GM12878 (cell line): Measurements from ENCODE around the gene OTOG. TPM values are rescaled to one million over a fixed set of nuclear protein-coding genes. Genes with fewer than 3 reads are reported as not detected.

Source experiments
- ATAC-seq: fragments of 200-7000 bp; cut with Tn5 transposase; 3 replicates; pipeline ENCODE4 v1.9.1; 2020; ENCODE audit warnings: mild to moderate bottlenecking, moderate library complexity
- BruUV-seq: library from RNA; stranded (reverse); fragments of 400-500 nt; replicated peaks from 2 replicates; lab custom pipeline; 2021; lab: Mats Ljungman, UMichigan
- CTCF ChIA-PET: fragments of 300-600 bp; sonication (Branson Sonifier 250); formaldehyde crosslinking; extraction: SDS; loops from one replicate; lab custom pipeline; 2021; ENCODE audit warnings: inconsistent platforms; lab: Yijun Ruan, JAX
- POLR2A ChIA-PET: fragments of 350-600 bp; formaldehyde crosslinking; extraction: SDS; loops from one replicate; lab custom pipeline; 2021; ENCODE audit warnings: inconsistent platforms; lab: Charles Lee
- RAD21 ChIA-PET: fragments of 300-600 bp; sonication (Branson Sonifier 250); formaldehyde crosslinking; loops from one replicate; lab custom pipeline; 2023; ENCODE audit warnings: antibody characterized with exemption; ENCODE audit not compliant: unreplicated experiment; lab: Charles Lee
- SMC1A ChIA-PET: fragments of 300-600 bp; sonication (Branson Sonifier 250); formaldehyde crosslinking; loops from one replicate; lab custom pipeline; 2023; ENCODE audit not compliant: unreplicated experiment, uncharacterized antibody; lab: Charles Lee
- DNase-seq: peaks from one replicate; pipeline ENCODE4 v3.0.0-alpha.2; 2011; ENCODE audit warnings: low read depth, low spot score
- FAIRE-seq: peaks from 3 replicates; lab custom pipeline; 2011; peaks lifted over from hg19 to GRCh38; lab: Jason Lieb, UNC
- H2AFZ ChIP-seq: 2 replicates; pipeline ENCODE4 v1.6.0; 2011; ENCODE audit warnings: low read depth, low read length, control low read depth; ENCODE audit not compliant: control insufficient read depth
- H3K27ac ChIP-seq: 2 replicates; pipeline ENCODE4 v1.5.1; 2011; ENCODE audit warnings: control low read depth; ENCODE audit not compliant: control insufficient read depth, insufficient read depth
- H3K27me3 ChIP-seq, 2 experiments: replicated peaks in 1 of 2; 2 replicates each; pipeline versions ENCODE4 v1.6.0 to v1.6.1; 2011; ENCODE audit warnings: low read length in 1 of 2; ENCODE audit not compliant: control insufficient read depth in 2 of 2, insufficient read depth in 2 of 2
- H3K36me3 ChIP-seq, 2 experiments: 2 replicates each; pipeline ENCODE4 v1.5.1; 2011; ENCODE audit warnings: low read length in 1 of 2; ENCODE audit not compliant: control insufficient read depth in 2 of 2, insufficient read depth in 2 of 2
- H3K4me1 ChIP-seq: 2 replicates; pipeline ENCODE4 v1.6.1; 2011; ENCODE audit warnings: mild to moderate bottlenecking, low read length, moderate library complexity, mixed read lengths; ENCODE audit not compliant: control insufficient read depth, insufficient read depth
- H3K4me2 ChIP-seq: 2 replicates; pipeline ENCODE4 v1.6.0; 2011; ENCODE audit warnings: control low read depth; ENCODE audit not compliant: control insufficient read depth, insufficient read depth
- H3K4me3 ChIP-seq: fragments of 200-600 bp; sonication (generic); 2 replicates; pipeline ENCODE4 v1.5.1; 2016
- H3K79me2 ChIP-seq: 2 replicates; pipeline ENCODE4 v1.6.0; 2011; ENCODE audit warnings: low read length; ENCODE audit not compliant: control insufficient read depth, insufficient read depth
- H3K9ac ChIP-seq: 2 replicates; pipeline ENCODE4 v1.8.0; 2011; ENCODE audit warnings: low read length, control low read depth, mixed read lengths; ENCODE audit not compliant: control insufficient read depth, insufficient read depth
- H3K9me3 ChIP-seq: replicated peaks from 3 replicates; pipeline ENCODE4 v1.5.1; 2011; ENCODE audit warnings: mild to moderate bottlenecking, low read length; ENCODE audit not compliant: control insufficient read depth, insufficient read depth
- H4K20me1 ChIP-seq: 2 replicates; pipeline ENCODE4 v1.6.0; 2011; ENCODE audit not compliant: control insufficient read depth, insufficient read depth
- FOXK2 ChIP-seq: fragments of 450-650 bp; IDR thresholded peaks from 2 replicates; pipeline ENCODE4 v1.6.1; 2017; ENCODE audit warnings: mild to moderate bottlenecking, moderate library complexity
- HDAC6 ChIP-seq: fragments of 200-600 bp; sonication (generic); IDR thresholded peaks from one replicate; pipeline ENCODE4 v1.8.0; 2017; ENCODE audit warnings: antibody characterized with exemption; ENCODE audit not compliant: unreplicated experiment
- IKZF2 ChIP-seq, 2 experiments: fragments of 450-650 bp; IDR thresholded peaks; 2 replicates each; pipeline ENCODE4 v1.6.1; 2017; ENCODE audit warnings: mild to moderate bottlenecking in 2 of 2, moderate library complexity in 2 of 2
- KAT2A ChIP-seq: conservative IDR thresholded peaks from 2 replicates; pipeline ENCODE4 v1.6.1; 2011; ENCODE audit warnings: low read depth, low read length; ENCODE audit not compliant: control insufficient read depth
- MTA2 ChIP-seq: fragments of 450-650 bp; IDR thresholded peaks from 2 replicates; pipeline ENCODE4 v1.6.1; 2016; ENCODE audit warnings: low read depth, mild to moderate bottlenecking, moderate library complexity
- MYC ChIP-seq: IDR thresholded peaks from 2 replicates; pipeline ENCODE4 v1.6.1; 2011; ENCODE audit warnings: mild to moderate bottlenecking, low read length, moderate library complexity, inconsistent platforms; ENCODE audit not compliant: insufficient read depth, insufficient replicate concordance, insufficient read length, severe bottlenecking
- POLR2A ChIP-seq: IDR thresholded peaks from 2 replicates; pipeline ENCODE4 v1.6.1; 2011; ENCODE audit warnings: low read depth, mild to moderate bottlenecking, low read length
- RB1 ChIP-seq: fragments of 450-650 bp; formaldehyde crosslinking; IDR thresholded peaks from 2 replicates; pipeline ENCODE4 v1.6.1; 2017; ENCODE audit warnings: mild to moderate bottlenecking, borderline replicate concordance
- RCOR1 ChIP-seq: conservative IDR thresholded peaks from 2 replicates; pipeline ENCODE4 v1.6.1; 2012; ENCODE audit warnings: low read depth, low read length, improper control_type of control experiment
- RFX5 ChIP-seq: IDR thresholded peaks from 2 replicates; pipeline ENCODE4 v1.6.1; 2011; ENCODE audit warnings: low read depth, low read length, improper control_type of control experiment
- RUNX3 ChIP-seq: IDR thresholded peaks from 2 replicates; pipeline ENCODE4 v1.6.1; 2012; ENCODE audit warnings: low read length, inconsistent platforms
- SMARCA5 ChIP-seq: fragments of 450-650 bp; IDR thresholded peaks from 2 replicates; pipeline ENCODE4 v1.6.1; 2017; ENCODE audit warnings: mild to moderate bottlenecking
- TBL1XR1 ChIP-seq: IDR thresholded peaks from 2 replicates; pipeline ENCODE4 v1.6.1; 2012; ENCODE audit warnings: low read depth, low read length, improper control_type of control experiment
- WGBS: methylation state at CpG from one replicate; pipeline ENCODE4 v1.1.6; 2016; ENCODE audit warnings: low lambda C conversion rate; ENCODE audit not compliant: insufficient replicate concordance, insufficient coverage; ENCODE audit errors: missing lambda C conversion rate; 5-methylcytosine and 5-hydroxymethylcytosine counted together
- in situ Hi-C: fragments of 300-500 bp; cut with MboI; formaldehyde crosslinking; loops from 9 replicates; pipeline ENCODE4 v1.14.3; 2018; ENCODE audit warnings: mixed read lengths
- intact Hi-C: fragments of 100-400 bp; cut with micrococcal nuclease; formaldehyde crosslinking; loops from one replicate; pipeline ENCODE4 v1.14.2; 2022; ENCODE audit not compliant: unreplicated experiment
- polyA plus RNA-seq, 11 experiments: library from polyadenylated mRNA; depleted of rRNA in 4 of 11; unstranded in 6 of 11; stranded (reverse) in 5 of 11; fragments of >200 nt; fragmentation: Nextera tagmentation in 4 of 11; fragmentation: Illumina TruSeq in 1 of 11; extraction: Ambion mirVana in 4 of 11; extraction: Trizol in 1 of 11; gene quantifications; 1 replicate in 1 of 11; 2 replicates in 10 of 11; pipeline versions ENCODE4 v1.2.1 to v1.2.3, GENCODE V29; 2011 to 2016; ENCODE audit warnings: inconsistent platforms in 2 of 11, missing spikeins in 2 of 11, low read depth in 1 of 11
- total RNA-seq, 4 experiments: library from RNA; depleted of rRNA in 3 of 4; stranded (reverse); fragments of >200 nt in 3 of 4; fragmentation: Illumina TruSeq in 1 of 4; extraction: Trizol in 1 of 4; gene quantifications; 2 replicates each; pipeline versions ENCODE4 v1.2.1 to v1.2.3, GENCODE V29; 2013 to 2021
- TF ChIP-seq, protein P1 (sequence below): IDR thresholded peaks from 2 replicates; pipeline ENCODE4 v1.6.1; 2012; ENCODE audit warnings: low read depth, low read length, improper control_type of control experiment
- TF ChIP-seq, protein P2 (sequence below): fragments of 450-650 bp; IDR thresholded peaks from 2 replicates; pipeline ENCODE4 v1.6.1; 2016; ENCODE audit warnings: mild to moderate bottlenecking
- TF ChIP-seq, protein P3 (sequence below): IDR thresholded peaks from 2 replicates; pipeline ENCODE4 v1.6.1; 2011; ENCODE audit warnings: mild to moderate bottlenecking, low read depth, low read length, moderate library complexity; ENCODE audit not compliant: insufficient replicate concordance
- TF ChIP-seq, protein P4 (sequence below): fragments of 450-650 bp; IDR thresholded peaks from 2 replicates; pipeline ENCODE4 v1.6.1; 2017; ENCODE audit warnings: mild to moderate bottlenecking
- TF ChIP-seq, protein P5 (sequence below), 3 experiments: IDR thresholded peaks in 2 of 3; conservative IDR thresholded peaks in 1 of 3; 2 replicates each; pipeline ENCODE4 v1.5.1; 2011; ENCODE audit warnings: low read depth in 3 of 3, low read length in 3 of 3, mild to moderate bottlenecking in 3 of 3, control low read depth in 2 of 3, moderate library complexity in 2 of 3, inconsistent platforms in 1 of 3, mixed read lengths in 1 of 3; ENCODE audit not compliant: control insufficient read depth in 2 of 3, insufficient read depth in 1 of 3; ENCODE audit errors: extremely low read depth in 1 of 3

Gene OTOG
- total and polyA plus RNA-seq, 10 of the 15 experiments (the other 5 are each of a cell fraction or from before 2014, with no cell fraction given), result not detected

DNA sequence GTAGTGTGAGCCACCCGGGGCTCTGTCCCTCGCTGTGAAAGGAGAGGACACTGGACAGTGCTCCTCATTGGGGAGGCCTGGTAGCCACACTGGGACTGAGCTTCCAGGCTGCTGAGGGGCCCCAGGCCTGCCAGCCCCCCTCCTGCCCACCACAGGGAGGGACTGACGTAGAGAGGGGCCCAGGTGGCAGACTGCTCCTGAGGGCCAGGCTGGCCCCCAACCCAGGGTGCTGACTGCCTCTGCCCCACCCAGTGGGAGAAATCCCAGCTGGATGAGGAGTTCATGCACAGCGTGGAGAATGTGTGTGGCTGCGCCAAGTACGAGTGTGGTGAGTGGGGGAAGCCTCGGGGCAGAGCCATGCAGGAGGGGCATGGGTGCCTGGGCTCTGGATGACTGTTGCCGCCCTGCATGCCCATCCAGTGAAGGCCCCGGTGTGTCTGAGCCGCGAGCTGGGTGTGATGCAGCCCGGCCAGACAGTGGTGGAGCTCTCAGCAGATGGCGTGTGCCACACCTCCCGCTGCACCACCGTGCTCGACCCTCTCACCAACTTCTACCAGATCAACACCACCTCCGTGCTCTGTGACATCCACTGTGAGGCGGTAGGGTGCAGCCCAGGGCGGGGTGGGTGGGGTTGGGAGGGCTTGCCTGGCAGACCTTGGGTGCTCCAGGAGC, 93.6 kb downstream of the OTOG start:
- H3K27me3 ChIP-seq, result no peaks in the 10 kb centered on the region; a peak in 2 of 4 replicates
- H2AFZ ChIP-seq, result no peak overlapping the region
- TF ChIP-seq, protein P1, sequence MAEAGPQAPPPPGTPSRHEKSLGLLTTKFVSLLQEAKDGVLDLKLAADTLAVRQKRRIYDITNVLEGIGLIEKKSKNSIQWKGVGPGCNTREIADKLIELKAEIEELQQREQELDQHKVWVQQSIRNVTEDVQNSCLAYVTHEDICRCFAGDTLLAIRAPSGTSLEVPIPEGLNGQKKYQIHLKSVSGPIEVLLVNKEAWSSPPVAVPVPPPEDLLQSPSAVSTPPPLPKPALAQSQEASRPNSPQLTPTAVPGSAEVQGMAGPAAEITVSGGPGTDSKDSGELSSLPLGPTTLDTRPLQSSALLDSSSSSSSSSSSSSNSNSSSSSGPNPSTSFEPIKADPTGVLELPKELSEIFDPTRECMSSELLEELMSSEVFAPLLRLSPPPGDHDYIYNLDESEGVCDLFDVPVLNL, result no peak
- TF ChIP-seq SMARCA5 (no peak), FOXK2 (no peak), TBL1XR1 (no peak), MTA2 (no peak), IKZF2 (IDR thresholded peaks at IDR 0.05) (no peak), RUNX3 (no peak), POLR2A (no peak), MYC (no peak), RCOR1 (no peak), RB1 (no peak), HDAC6 (no peak), KAT2A (no peak), RFX5 (no peak)
- TF ChIP-seq, protein P2, sequence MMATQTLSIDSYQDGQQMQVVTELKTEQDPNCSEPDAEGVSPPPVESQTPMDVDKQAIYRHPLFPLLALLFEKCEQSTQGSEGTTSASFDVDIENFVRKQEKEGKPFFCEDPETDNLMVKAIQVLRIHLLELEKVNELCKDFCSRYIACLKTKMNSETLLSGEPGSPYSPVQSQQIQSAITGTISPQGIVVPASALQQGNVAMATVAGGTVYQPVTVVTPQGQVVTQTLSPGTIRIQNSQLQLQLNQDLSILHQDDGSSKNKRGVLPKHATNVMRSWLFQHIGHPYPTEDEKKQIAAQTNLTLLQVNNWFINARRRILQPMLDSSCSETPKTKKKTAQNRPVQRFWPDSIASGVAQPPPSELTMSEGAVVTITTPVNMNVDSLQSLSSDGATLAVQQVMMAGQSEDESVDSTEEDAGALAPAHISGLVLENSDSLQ, result no peak
- TF ChIP-seq, protein P3, sequence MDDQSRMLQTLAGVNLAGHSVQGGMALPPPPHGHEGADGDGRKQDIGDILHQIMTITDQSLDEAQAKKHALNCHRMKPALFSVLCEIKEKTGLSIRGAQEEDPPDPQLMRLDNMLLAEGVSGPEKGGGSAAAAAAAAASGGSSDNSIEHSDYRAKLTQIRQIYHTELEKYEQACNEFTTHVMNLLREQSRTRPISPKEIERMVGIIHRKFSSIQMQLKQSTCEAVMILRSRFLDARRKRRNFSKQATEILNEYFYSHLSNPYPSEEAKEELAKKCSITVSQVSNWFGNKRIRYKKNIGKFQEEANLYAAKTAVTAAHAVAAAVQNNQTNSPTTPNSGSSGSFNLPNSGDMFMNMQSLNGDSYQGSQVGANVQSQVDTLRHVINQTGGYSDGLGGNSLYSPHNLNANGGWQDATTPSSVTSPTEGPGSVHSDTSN, result no peak
- TF ChIP-seq, protein P4, sequence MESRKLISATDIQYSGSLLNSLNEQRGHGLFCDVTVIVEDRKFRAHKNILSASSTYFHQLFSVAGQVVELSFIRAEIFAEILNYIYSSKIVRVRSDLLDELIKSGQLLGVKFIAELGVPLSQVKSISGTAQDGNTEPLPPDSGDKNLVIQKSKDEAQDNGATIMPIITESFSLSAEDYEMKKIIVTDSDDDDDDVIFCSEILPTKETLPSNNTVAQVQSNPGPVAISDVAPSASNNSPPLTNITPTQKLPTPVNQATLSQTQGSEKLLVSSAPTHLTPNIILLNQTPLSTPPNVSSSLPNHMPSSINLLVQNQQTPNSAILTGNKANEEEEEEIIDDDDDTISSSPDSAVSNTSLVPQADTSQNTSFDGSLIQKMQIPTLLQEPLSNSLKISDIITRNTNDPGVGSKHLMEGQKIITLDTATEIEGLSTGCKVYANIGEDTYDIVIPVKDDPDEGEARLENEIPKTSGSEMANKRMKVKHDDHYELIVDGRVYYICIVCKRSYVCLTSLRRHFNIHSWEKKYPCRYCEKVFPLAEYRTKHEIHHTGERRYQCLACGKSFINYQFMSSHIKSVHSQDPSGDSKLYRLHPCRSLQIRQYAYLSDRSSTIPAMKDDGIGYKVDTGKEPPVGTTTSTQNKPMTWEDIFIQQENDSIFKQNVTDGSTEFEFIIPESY, result no peak
- TF ChIP-seq, protein P5, sequence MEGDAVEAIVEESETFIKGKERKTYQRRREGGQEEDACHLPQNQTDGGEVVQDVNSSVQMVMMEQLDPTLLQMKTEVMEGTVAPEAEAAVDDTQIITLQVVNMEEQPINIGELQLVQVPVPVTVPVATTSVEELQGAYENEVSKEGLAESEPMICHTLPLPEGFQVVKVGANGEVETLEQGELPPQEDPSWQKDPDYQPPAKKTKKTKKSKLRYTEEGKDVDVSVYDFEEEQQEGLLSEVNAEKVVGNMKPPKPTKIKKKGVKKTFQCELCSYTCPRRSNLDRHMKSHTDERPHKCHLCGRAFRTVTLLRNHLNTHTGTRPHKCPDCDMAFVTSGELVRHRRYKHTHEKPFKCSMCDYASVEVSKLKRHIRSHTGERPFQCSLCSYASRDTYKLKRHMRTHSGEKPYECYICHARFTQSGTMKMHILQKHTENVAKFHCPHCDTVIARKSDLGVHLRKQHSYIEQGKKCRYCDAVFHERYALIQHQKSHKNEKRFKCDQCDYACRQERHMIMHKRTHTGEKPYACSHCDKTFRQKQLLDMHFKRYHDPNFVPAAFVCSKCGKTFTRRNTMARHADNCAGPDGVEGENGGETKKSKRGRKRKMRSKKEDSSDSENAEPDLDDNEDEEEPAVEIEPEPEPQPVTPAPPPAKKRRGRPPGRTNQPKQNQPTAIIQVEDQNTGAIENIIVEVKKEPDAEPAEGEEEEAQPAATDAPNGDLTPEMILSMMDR (IDR thresholded peaks at IDR 0.05 in 2 of 3, conservative IDR thresholded peaks at IDR 0.05 in 1 of 3; ENCODE audit: control insufficient read depth in 2 of 3, extremely low read depth in 1 of 3, insufficient read depth in 1 of 3, low read depth in 3 of 3, low read length in 3 of 3), result no peak
- TF ChIP-seq, all 136 proteins: peak for 0
- ChIA-PET RAD21 (no interaction called here), CTCF (no interaction called here), POLR2A (no interaction called here), SMC1A (no interaction called here)
- BruUV-seq, result no TSS peak
- WGBS, result 14% methylated on average over 13 of the region's 19 CpGs
- no peaks in the 10 kb centered on the region; the same call in 1 of the 2 replicates for H4K20me1 ChIP-seq
- no peak overlapping the region for H3K27ac ChIP-seq
- no peak for FAIRE-seq
- H3K79me2 ChIP-seq, result no peaks in the 10 kb centered on the region
- no peaks in the 10 kb centered on the region for H3K4me1 ChIP-seq
- H3K9me3 ChIP-seq, result no peaks in the 10 kb centered on the region
- no peak overlapping the region for H3K4me2 ChIP-seq
- intact Hi-C loops (no loop called here), in situ Hi-C loops (no loop called here)
- DNase-seq, result no peak
- H3K4me3 ChIP-seq, result no peak overlapping the region
- H3K36me3 ChIP-seq, result no peaks in the 10 kb centered on the region
- no peak overlapping the region for H3K9ac ChIP-seq
- no peak for ATAC-seq
